ENCODE results near the gene CA5A. TPM values are rescaled to one million over a fixed set of nuclear protein-coding genes. Genes with fewer than 3 reads are reported as not detected.

CA5A gene
- total and polyA plus RNA-seq, 2 of the 13 experiments (the other 11 are each of a cell fraction or from before 2014, with no cell fraction given), result 66.8 to 106 TPM

DNA sequence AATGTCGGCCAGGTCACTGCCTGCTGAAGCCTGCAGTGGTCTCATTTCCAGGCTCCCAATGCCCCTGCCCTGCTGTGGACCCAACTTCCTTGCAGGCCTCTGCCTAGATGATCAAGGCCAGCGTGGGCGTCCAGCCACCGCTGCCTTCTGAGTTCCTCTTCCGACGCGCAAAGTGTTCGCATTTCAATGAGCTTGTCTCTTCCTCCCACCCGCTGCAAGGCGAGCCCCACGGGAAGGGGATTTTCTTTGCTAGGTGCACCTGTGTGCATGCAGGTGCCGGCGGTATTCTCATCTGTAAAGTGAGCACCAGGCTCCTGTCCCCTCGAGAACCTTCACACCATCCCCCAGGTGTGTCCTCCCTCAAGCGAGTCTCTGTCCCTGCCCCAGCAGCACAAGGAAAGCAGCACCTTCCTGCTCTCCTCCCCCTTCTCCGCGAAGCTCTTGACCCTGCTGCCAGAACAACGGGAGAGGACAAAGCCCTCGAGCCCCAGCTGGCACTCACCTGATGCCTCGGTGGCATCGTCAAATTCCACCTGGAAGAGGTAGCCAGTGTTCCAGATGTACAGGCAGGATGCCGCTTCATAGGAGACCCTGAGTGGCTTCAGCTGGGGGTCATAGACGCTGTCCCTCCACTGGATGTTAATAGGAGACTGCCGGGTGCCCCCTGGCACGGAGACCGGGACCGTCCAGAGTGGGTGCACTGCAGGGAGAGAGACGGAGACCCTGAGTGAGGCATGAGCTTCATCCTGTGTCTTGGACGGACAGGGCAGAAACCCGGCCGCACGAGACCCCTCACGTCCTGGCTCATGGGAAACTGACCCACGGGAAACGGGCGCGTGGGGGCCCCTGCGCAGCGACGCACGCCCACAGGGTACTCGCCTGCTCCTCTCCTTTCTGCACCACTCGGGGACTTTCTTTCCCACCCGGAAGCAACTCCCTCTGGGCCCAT is 9.8 kb downstream of the CA5A start:
- peaks cover 42 to 69% of the 10 kb centered on the region in 2 experiments for H3K36me3 ChIP-seq (replicated peaks in 1 of 2; ENCODE audit: control insufficient read depth in 1 of 2, insufficient read depth in 2 of 2, low read length in 2 of 2)
- no TSS peak for BruUV-seq (replicated peaks)
- peaks cover 64% of the 10 kb centered on the region for H4K20me1 ChIP-seq (ENCODE audit: insufficient read depth, low read length)
- no peak overlapping the region for H3K4me3 ChIP-seq (replicated peaks in 1 of 3; ENCODE audit: insufficient read depth in 1 of 3, low read depth in 2 of 3, low read length in 3 of 3)
- H3K9me3 ChIP-seq (ENCODE audit: low read length), result no peaks in the 10 kb centered on the region
- no peak overlapping the region for H3K27ac ChIP-seq (ENCODE audit: extremely low read length, insufficient read depth, low read length)
- peaks cover 9% of the 10 kb centered on the region for H3K4me1 ChIP-seq (ENCODE audit: insufficient read depth, low read length)
- in situ Hi-C loops (cut with HindIII; ENCODE audit: extremely low pct_ligation_motif_present, low pct_unique_long_range_greater_than_20kb), result no loop called here
- no peak for DNase-seq (ENCODE audit: low spot score)
- CTCF ChIA-PET (ENCODE audit: low intra/inter-chr PET ratio, low total read pairs), result no interaction called here
- peaks cover 63% of the 10 kb centered on the region for H3K79me2 ChIP-seq (ENCODE audit: insufficient read depth, low read length)
- TF ChIP-seq RBFOX2 (IDR thresholded peaks at IDR 0.05; ENCODE audit: low read depth, low read length) (0 out of 2 replicates have a peak, but pooled peaks have one; percentile 51), ZNF777 (CRISPR knock-in tag; IDR thresholded peaks at IDR 0.05) (no peak), POLR2A (IDR thresholded peaks at IDR 0.05; ENCODE audit: insufficient read depth in 1 of 2, low read depth in 2 of 2, low read length in 2 of 2) (peak in 1 of 2 experiments; percentile 10; a peak in 1 of 4 replicates), ZNF670 (CRISPR knock-in tag; IDR thresholded peaks at IDR 0.05; ENCODE audit: borderline replicate concordance) (no peak), ZSCAN29 (CRISPR knock-in tag; conservative IDR thresholded peaks at IDR 0.05) (no peak), JUND (CRISPR knock-in tag; IDR thresholded peaks at IDR 0.05) (no peak), HNRNPL (IDR thresholded peaks at IDR 0.05; ENCODE audit: low read depth, low read length) (0 out of 2 replicates have a peak, but pooled peaks have one; percentile 25), AGO2 (optimal IDR thresholded peaks at IDR 0.05; ENCODE audit: low read depth, low read length) (peak; percentile 81)
- POLR2A ChIA-PET, result no interaction called here
- ATAC-seq, result no peak
- no peaks in the 10 kb centered on the region for H3K27me3 ChIP-seq (ENCODE audit: control insufficient read depth in 1 of 2, insufficient read depth in 2 of 2, low read length in 2 of 2)
- 97% methylated on average over 42 of the region's 44 CpGs for WGBS (ENCODE audit: low lambda C conversion rate)
- no peak overlapping the region for H3K4me2 ChIP-seq (ENCODE audit: low read depth, low read length)
- intact Hi-C loops (cut with micrococcal nuclease; ENCODE audit: unreplicated experiment), result no loop called here
- no peak overlapping the region for H3K9ac ChIP-seq (ENCODE audit: insufficient read depth, low read depth, low read length)
- FAIRE-seq, result no peak
- H2AFZ ChIP-seq (ENCODE audit: low read length), result no peak overlapping the region
